ENCODE measurements around the gene ARL13B. TPM values are rescaled to one million over a fixed set of nuclear protein-coding genes. Genes with fewer than 3 reads are reported as not detected.
"Not testable (repeated sequence)": the region's sequence is repeated elsewhere in the genome, so short reads cannot be mapped to it uniquely, and the experiment has no call there.

Gene ARL13B
- total and polyA plus RNA-seq, 2 donors (not counting 1 experiment from before 2014, with no cell fraction given): 1.3 to 12.9 TPM

DNA sequence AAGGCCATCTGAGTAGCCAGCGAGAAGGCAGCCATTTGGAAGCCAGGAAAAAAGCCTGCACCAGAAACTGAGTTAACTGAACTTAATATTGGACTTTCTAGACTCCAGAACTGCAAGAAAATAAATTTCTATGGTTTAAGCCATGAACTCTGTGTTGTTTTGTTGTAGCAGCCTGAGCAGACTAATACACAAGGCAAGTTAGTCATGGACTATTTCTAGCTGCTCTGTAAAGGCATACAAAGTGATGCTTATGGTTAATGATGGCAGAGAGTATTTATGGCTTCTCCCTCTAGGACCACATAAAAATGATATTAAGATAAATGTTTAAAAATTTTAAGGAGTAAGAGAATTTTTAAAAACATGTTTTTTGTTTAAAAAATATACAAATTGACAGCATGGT is 43.4 kb upstream of the ARL13B start:
- DNase-seq (no peak), ATAC-seq (ENCODE audit: low read depth) (no peak)
- Histone ChIP-seq H3K27ac (ENCODE audit: low read length in 2 of 2) (no peak overlapping the region), H3K4me2 (replicated peaks; ENCODE audit: low read depth, low read length, poor library complexity, severe bottlenecking) (no peak overlapping the region), H3K4me3 (ENCODE audit: control extremely low read depth in 1 of 5, extremely low read depth in 1 of 5, insufficient read depth in 1 of 5, low read depth in 2 of 5, low read length in 4 of 5) (no peak overlapping the region), H3K9me3 (ENCODE audit: control extremely low read depth in 1 of 3, control insufficient read depth in 2 of 3, insufficient read depth in 1 of 3, low read length in 2 of 3) (no peaks in the 10 kb centered on the region), H3K4me1 (ENCODE audit: control insufficient read depth in 2 of 2, insufficient read depth in 2 of 2, low read length in 2 of 2) (no peaks in the 10 kb centered on the region), H4K20me1 (ENCODE audit: control insufficient read depth, insufficient read depth, low read length, poor library complexity, severe bottlenecking) (no peaks in the 10 kb centered on the region), H2AFZ (ENCODE audit: insufficient read depth, low read depth, low read length, poor library complexity, severe bottlenecking) (no peak overlapping the region), H3K36me3 (replicated peaks in 1 of 2; ENCODE audit: control extremely low read depth in 1 of 2, control insufficient read depth in 1 of 2, extremely low read depth in 1 of 2, insufficient read depth in 2 of 2, low read length in 1 of 2) (no peaks in the 10 kb centered on the region), H3K27me3 (replicated peaks in 1 of 4; ENCODE audit: control extremely low read depth in 1 of 4, control insufficient read depth in 3 of 4, insufficient read depth in 4 of 4, low read length in 3 of 4) (no peaks in the 10 kb centered on the region), H3K9ac (ENCODE audit: low read length) (no peak overlapping the region), H3K79me2 (ENCODE audit: control insufficient read depth, insufficient read depth, low read length) (no peaks in the 10 kb centered on the region)
- H3K4me3 Mint-ChIP-seq: no peak overlapping the region
- no peak overlapping the region for H3K27ac Mint-ChIP-seq
- no peak for TF ChIP-seq EZH2 (IDR thresholded peaks at IDR 0.05; ENCODE audit: borderline replicate concordance, insufficient read depth, low read depth, low read length, poor library complexity, severe bottlenecking)
- TF ChIP-seq, protein P1, sequence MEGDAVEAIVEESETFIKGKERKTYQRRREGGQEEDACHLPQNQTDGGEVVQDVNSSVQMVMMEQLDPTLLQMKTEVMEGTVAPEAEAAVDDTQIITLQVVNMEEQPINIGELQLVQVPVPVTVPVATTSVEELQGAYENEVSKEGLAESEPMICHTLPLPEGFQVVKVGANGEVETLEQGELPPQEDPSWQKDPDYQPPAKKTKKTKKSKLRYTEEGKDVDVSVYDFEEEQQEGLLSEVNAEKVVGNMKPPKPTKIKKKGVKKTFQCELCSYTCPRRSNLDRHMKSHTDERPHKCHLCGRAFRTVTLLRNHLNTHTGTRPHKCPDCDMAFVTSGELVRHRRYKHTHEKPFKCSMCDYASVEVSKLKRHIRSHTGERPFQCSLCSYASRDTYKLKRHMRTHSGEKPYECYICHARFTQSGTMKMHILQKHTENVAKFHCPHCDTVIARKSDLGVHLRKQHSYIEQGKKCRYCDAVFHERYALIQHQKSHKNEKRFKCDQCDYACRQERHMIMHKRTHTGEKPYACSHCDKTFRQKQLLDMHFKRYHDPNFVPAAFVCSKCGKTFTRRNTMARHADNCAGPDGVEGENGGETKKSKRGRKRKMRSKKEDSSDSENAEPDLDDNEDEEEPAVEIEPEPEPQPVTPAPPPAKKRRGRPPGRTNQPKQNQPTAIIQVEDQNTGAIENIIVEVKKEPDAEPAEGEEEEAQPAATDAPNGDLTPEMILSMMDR (IDR thresholded peaks at IDR 0.05): no peak
- no peaks in the 10 kb centered on the region for H3K9me3 Mint-ChIP-seq (ENCODE audit: insufficient read depth)
- WGBS (ENCODE audit: insufficient coverage): no CpG with 5 or more reads among the region's 1 CpG
- ChIA-PET CTCF (no interaction called here), POLR2A (no interaction called here)
- H3K4me1 Mint-ChIP-seq: no peaks in the 10 kb centered on the region
- no peaks in the 10 kb centered on the region for H3K27me3 Mint-ChIP-seq
- intact Hi-C loops (cut with micrococcal nuclease): no loop called here

DNA sequence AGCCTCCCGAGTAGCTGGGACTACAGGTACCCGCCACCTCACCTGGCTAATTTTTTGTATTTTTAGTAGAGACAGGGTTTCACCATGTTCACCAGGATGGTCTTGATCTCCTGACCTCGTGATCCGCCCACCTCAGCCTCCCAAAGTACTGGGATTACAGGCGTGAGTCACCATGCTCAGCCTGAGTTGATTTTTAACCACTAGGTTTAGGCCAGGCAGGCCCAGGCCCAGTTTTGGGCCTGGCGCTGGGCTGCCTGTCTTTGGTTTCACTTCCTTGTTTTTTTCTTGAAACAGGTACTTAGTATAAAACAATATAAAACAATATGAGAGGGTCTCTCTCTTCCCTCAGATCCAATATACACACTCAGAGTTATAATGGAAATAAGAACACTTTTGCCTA is 42.5 kb upstream of the ARL13B start:
- H3K27me3 Mint-ChIP-seq; H3K36me3 ChIP-seq (replicated peaks in 1 of 2; ENCODE audit: control extremely low read depth in 1 of 2, control insufficient read depth in 1 of 2, extremely low read depth in 1 of 2, insufficient read depth in 2 of 2, low read length in 1 of 2); H3K9me3 Mint-ChIP-seq (ENCODE audit: insufficient read depth); CTCF ChIA-PET; H2AFZ ChIP-seq (ENCODE audit: insufficient read depth, low read depth, low read length, poor library complexity, severe bottlenecking); H3K4me1 ChIP-seq (ENCODE audit: control insufficient read depth in 2 of 2, insufficient read depth in 2 of 2, low read length in 2 of 2); H3K4me3 ChIP-seq (ENCODE audit: control extremely low read depth in 1 of 5, extremely low read depth in 1 of 5, insufficient read depth in 1 of 5, low read depth in 2 of 5, low read length in 4 of 5); POLR2A ChIA-PET; intact Hi-C loops (cut with micrococcal nuclease); H3K9ac ChIP-seq (ENCODE audit: low read length); H3K27ac Mint-ChIP-seq; H4K20me1 ChIP-seq (ENCODE audit: control insufficient read depth, insufficient read depth, low read length, poor library complexity, severe bottlenecking); H3K4me1 Mint-ChIP-seq; H3K4me3 Mint-ChIP-seq; H3K27ac ChIP-seq (ENCODE audit: low read length in 2 of 2); H3K27me3 ChIP-seq (replicated peaks in 1 of 4; ENCODE audit: control extremely low read depth in 1 of 4, control insufficient read depth in 3 of 4, insufficient read depth in 4 of 4, low read length in 3 of 4); H3K4me2 ChIP-seq (replicated peaks; ENCODE audit: low read depth, low read length, poor library complexity, severe bottlenecking); H3K9me3 ChIP-seq (ENCODE audit: control extremely low read depth in 1 of 3, control insufficient read depth in 2 of 3, insufficient read depth in 1 of 3, low read length in 2 of 3); H3K79me2 ChIP-seq (ENCODE audit: control insufficient read depth, insufficient read depth, low read length); ATAC-seq (ENCODE audit: low read depth): not testable (repeated sequence)
- 81% methylated on average over 3 of the region's 6 CpGs for WGBS (ENCODE audit: insufficient coverage)
- DNase-seq: peak; percentile 4

DNA sequence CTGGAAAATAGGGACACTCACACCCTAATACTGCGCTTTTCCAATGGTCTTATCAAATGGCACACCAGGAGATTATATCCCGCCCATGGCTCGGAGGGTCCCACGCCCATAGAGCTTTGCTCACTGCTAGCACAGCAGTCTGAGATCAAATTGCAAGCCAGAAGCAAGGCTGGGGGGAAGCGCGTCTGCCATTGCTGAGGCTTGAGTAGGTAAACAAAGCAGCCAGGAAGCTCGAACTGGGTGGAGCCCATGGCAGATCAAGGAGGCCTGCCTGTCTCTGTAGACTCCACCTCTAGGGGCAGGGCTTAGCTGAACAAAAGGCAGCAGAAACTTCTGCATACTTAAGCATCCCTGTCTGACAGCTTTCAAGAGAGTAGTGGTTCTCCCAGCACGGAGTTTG is 30.0 kb upstream of the ARL13B start:
- H3K9ac ChIP-seq (ENCODE audit: low read length); intact Hi-C loops (cut with micrococcal nuclease); H3K4me2 ChIP-seq (replicated peaks; ENCODE audit: low read depth, low read length, poor library complexity, severe bottlenecking): not testable (repeated sequence)

More for the DNA sequence above, 30.0 kb upstream of the ARL13B start:
- H3K9me3 ChIP-seq (ENCODE audit: control extremely low read depth in 1 of 3, control insufficient read depth in 2 of 3, insufficient read depth in 1 of 3, low read length in 2 of 3); H3K27me3 ChIP-seq (replicated peaks in 1 of 4; ENCODE audit: control extremely low read depth in 1 of 4, control insufficient read depth in 3 of 4, insufficient read depth in 4 of 4, low read length in 3 of 4); CTCF ChIA-PET; H2AFZ ChIP-seq (ENCODE audit: insufficient read depth, low read depth, low read length, poor library complexity, severe bottlenecking); H3K4me1 Mint-ChIP-seq; H3K27ac Mint-ChIP-seq; H3K36me3 ChIP-seq (replicated peaks in 1 of 2; ENCODE audit: control extremely low read depth in 1 of 2, control insufficient read depth in 1 of 2, extremely low read depth in 1 of 2, insufficient read depth in 2 of 2, low read length in 1 of 2); POLR2A ChIA-PET; H4K20me1 ChIP-seq (ENCODE audit: control insufficient read depth, insufficient read depth, low read length, poor library complexity, severe bottlenecking); H3K27ac ChIP-seq (ENCODE audit: low read length in 2 of 2); ATAC-seq (ENCODE audit: low read depth); H3K4me1 ChIP-seq (ENCODE audit: control insufficient read depth in 2 of 2, insufficient read depth in 2 of 2, low read length in 2 of 2); H3K79me2 ChIP-seq (ENCODE audit: control insufficient read depth, insufficient read depth, low read length); H3K4me3 Mint-ChIP-seq; H3K4me3 ChIP-seq (ENCODE audit: control extremely low read depth in 1 of 5, extremely low read depth in 1 of 5, insufficient read depth in 1 of 5, low read depth in 2 of 5, low read length in 4 of 5); DNase-seq; H3K9me3 Mint-ChIP-seq (ENCODE audit: insufficient read depth): not testable (repeated sequence)
- WGBS (ENCODE audit: insufficient coverage): 89% methylated on average over 8 of the region's 8 CpGs
- H3K27me3 Mint-ChIP-seq: peaks cover 10% of the 10 kb centered on the region
